ENCODE measurements around the gene ERVFRD-1.
"Not testable (repeated sequence)": the region's sequence is repeated elsewhere in the genome, so short reads cannot be mapped to it uniquely, and the experiment has no call there.

The ERVFRD-1 gene

DNA sequence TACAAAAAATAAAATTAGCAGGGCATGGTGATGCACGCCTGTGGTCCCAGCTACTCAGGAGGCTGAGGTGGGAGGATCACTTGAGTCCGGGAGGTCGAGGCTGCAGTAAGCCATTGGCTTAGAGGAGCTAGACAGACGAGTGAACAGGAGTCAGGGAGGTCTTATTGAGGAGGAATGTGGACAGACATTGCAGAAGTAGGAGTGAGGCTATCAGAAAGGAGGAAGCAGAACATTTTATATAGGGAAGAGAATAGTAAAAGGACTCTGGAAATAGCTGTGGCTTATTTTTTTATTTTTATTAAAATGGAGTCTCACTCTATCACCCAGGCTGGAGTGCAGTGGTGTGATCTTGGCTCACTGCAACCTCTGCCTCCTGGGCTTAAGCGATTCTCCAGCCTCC is 20.4 kb downstream of the ERVFRD-1 start:
- DNase-seq (ENCODE audit: low spot score) = not testable (repeated sequence)

DNA sequence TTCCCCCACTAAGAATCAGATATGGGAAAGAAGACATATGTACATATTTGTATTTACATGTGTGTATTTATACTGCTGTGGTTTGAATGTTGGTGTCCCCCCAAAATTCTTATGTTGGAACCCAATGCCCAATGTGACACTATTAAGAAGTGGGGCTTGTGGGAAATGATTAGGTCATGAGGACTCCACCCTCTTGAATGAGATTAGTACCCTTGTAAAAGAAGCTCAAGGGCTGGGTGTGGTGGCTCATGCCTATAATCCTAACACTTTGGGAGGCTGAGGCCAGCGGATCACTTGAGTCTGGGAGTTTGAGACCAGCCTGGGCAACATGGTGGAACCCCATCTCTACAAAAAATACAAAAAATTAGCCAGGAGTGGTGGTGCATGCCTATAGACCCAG is 21.8 kb downstream of the ERVFRD-1 start:
- DNase-seq (ENCODE audit: low spot score) = no peak

DNA sequence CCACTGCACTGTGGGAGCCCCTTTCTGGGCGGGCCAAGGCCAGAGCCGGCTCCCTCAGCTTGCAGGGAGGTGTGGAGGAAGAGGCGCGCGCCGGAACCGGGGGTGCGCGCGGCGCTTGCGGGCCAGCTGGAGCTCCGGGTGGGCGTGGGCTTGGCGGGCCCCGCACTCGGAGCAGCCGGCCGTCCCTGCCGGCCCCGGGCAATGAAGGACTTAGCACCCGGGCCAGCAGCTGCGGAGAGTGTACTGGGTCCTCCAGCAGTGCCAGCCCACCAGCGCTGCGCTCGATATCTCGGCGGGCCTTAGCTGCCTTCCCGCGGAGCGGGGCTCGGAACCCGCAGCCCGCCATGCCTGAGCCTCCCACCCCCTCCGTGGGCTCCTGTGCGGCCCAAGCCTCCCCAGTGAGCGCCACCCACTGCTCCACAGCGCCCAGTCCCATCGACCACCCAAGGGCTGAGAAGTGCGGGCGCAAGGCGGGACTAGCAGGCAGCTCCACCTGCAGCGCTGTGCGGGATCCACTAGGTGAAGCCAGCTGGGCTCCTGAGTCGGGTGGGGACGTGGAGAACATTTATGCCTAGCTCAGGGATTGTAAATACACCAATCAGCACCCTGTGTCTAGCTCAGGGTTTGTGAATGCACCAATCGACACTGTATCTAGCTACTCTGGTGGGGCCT is 24.2 kb downstream of the ERVFRD-1 start:
- not testable (repeated sequence) for DNase-seq (ENCODE audit: low spot score)

DNA sequence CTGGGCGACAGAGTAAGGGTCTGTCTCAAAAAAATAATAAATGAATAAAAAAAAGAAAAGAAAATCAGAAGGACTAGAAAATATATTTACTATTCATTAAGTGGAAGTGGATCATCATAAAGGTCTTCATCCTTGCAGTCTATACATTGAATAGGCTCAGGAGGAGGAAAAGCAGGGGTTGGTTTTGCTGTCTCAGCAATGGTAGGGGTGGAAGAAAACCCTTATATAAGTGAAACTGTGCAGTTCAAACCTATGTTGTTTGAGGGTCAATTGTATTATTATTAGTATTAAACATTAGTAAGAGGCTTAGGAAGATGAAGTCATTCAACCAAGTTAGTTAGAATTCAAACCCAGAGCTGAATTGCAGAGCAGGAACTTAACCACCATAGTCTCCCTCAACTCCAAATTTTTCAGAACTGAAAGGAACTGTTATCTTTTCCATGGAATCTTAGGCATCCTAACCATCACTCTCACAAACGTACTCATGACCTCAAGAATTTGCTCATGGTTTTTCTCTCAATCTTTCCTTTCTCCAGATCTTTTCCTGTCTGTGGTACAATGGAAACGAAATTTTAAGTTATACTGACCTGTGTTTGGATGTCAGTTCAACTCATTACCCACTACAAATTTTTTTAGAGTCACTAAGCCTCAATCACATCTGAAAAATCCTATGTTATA is 25.6 kb downstream of the ERVFRD-1 start:
- DNase-seq (ENCODE audit: low spot score) = no peak

DNA sequence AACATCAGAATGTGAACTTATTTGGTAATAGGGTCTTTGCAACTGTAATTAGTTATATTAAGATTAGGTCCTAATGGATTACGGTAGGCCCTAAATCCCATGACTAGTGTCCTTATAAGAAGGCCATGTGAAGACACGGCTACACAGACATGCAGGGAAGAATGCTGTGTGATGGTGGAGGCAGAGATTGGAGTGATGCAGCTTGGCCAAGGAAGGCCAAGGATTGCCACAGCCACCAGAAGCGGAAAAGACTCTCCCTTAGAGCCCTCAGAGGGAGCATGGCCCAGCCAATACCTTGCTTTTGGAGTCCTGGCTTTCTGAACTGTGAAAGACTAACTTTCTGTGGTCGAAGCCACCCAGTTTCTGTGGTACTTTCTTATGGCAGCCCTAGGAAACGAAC is 27.6 kb downstream of the ERVFRD-1 start:
- DNase-seq (ENCODE audit: low spot score) = no peak

DNA sequence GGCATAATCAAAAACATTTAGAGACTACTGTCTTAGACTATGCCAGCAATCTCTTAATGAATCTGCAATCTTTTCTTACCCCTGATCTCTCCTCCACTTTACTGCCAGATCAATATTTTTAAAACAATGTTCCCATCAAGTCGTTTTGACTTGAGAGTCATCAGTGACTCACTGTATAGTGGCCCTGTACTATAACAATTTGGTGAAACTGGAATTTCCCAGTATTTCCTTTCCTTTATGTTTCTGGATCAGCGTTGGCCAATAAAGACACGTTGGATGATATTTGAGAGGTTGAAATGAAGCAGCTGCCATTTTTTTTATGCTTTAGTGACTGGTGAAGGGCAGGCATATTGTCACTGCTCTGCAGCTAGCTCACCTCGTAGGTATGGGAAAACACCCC is 28.0 kb downstream of the ERVFRD-1 start:
- DNase-seq (ENCODE audit: low spot score) = no peak

DNA sequence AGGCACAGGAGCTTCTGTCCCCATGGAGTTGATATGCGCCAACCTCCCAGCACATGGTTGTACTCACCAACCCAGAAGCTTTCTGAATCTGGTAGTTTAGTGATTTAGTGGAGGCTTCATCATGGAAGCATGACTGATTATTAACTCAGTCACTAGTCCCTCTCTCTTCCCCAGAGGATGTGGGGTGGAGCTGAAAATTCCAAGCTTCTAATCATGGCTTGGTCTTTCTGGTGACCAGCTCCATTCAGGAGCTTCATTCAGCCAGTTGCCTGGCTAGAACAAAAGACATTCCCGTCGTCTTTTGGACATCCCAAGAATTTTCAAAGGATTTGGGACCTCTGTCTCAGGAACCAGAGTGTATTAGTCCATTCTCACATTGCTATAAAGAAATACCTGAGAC is 31.2 kb downstream of the ERVFRD-1 start:
- DNase-seq (ENCODE audit: low spot score) = no peak

DNA sequence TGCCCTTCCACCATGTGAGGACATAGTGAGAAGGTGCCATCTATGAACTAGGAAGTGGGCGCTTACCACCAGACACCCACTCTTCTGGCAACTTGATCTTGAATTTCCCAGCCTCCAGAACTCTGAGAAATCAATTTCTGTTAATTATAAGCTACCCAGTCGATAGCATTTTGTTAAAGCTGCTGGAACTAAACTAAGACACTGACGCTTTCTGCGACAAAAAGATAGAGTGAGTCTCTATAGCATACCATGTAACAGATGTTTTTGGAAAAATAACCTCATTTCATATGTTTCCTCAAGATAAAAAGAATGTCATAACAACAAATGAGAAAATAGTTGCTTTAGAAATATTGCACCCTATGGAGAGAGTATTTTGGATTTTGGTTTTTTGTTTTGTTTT is 33.3 kb downstream of the ERVFRD-1 start:
- no peak for DNase-seq (ENCODE audit: low spot score)

DNA sequence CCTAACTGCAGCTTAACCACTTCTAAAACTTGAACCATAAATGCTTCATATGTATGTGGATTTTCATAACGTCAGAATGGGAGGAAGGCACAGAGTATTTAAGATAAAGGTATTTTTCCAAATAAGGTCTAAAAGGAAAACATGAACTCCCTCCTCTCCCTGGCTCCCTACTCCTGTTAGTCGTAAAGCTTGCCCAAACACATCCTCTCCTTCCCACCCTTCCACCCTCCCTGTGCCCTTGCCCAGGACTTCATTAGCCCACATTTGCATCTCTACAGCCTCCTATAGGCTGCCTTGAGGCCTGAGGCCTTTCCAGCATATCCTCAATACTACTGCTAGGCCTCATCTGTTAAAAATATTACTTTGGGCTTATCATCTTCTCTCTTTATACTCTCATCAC is 35.0 kb downstream of the ERVFRD-1 start:
- no peak for DNase-seq (ENCODE audit: low spot score)

DNA sequence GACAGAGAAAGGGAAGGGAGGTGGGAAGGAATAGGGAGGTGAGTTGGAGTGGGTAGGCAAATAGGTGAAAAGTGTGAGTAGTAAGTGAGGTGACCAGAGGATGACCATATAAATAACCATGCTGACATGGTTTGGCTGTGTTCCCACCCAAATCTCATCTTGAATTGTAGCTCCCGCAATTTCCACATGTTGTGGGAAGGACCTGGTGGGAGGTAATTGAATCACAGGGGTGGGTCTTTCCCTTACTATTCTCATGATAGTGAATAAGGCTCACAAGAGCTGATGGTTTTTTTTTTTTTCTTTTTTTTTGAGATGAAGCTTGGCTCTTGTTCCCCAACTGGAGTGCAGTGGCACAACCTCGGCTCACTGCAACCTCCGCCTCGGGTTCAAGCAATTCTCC is 39.4 kb downstream of the ERVFRD-1 start:
- DNase-seq (ENCODE audit: low spot score) = no peak

DNA sequence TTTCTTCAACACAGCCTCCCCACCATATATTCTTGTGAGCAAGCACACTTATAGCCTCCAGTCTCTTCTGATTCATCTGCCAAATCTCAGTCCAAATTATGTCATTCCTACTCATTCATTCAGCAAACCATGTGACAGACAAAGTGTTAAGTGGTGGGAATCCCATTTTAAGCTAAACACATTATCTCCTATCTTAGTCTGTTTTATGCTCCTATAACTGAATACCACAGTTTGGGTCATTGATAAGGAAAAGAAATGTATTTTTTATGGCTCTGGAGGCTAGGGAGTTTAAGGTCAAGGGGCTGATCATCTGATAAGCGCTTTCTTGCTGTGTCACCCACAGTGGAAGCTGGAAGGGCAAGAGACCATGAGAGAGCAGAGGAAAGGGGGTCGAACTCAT is 41.8 kb downstream of the ERVFRD-1 start:
- no peak for DNase-seq (ENCODE audit: low spot score)

DNA sequence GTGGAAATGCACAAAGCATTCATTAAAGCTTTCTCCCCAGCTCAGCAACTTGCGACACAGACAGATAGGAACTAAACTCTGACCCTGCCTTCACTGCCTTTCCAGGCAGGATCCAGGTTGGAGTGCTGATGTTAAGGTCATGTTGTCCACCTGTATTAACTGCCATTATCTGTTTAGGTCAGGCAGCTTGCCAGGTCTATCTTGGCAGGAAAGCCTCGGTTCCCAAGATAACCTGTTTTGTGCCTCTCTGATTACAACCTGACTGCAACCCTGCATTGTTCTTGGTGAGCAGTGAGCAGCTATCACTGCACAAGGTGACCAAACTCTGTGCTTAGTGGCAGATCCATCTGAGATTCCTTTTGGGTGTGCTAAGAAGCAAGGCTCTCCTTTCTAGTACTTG is 44.2 kb downstream of the ERVFRD-1 start:
- no peak for DNase-seq (ENCODE audit: low spot score)

DNA sequence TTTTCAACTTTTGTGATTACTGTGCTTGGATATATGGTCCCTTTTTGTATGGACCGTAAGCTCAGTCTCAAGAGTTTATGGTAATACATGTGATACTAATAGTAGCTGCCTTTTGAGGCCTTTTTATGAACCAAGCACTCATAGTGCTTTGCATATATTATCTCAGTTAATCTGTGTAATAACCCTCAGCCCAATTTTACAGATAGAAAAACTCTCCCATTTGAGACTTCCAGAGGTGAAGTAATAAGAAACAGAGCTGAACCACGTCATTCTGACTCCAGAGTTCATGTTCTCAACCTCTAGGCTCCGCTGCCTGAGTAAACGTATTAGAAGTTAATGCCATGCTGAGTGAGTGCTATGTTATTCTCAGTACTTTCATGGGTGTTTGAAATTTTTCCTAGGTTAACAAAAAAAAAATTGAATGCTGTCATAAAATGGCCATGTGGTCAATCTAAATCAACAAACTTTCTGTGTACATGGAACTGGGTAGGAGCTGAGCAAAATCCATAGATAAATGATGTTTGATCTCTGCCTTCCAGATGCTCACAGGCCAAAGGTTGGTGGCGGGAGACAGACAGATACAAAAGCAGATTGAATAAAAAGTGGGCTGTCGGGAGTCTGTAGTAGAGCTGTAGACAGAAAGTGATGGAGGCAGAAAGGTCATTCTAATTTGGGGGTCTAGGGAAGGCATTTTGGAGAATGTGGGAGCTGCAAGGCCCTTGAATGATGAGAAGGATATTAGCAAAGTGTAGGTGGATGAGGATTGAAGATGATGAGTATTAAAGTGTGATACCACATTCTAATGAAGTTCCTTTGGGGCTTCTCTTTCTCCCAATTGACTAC is 44.8 kb downstream of the ERVFRD-1 start:
- no peak for DNase-seq (ENCODE audit: low spot score)

DNA sequence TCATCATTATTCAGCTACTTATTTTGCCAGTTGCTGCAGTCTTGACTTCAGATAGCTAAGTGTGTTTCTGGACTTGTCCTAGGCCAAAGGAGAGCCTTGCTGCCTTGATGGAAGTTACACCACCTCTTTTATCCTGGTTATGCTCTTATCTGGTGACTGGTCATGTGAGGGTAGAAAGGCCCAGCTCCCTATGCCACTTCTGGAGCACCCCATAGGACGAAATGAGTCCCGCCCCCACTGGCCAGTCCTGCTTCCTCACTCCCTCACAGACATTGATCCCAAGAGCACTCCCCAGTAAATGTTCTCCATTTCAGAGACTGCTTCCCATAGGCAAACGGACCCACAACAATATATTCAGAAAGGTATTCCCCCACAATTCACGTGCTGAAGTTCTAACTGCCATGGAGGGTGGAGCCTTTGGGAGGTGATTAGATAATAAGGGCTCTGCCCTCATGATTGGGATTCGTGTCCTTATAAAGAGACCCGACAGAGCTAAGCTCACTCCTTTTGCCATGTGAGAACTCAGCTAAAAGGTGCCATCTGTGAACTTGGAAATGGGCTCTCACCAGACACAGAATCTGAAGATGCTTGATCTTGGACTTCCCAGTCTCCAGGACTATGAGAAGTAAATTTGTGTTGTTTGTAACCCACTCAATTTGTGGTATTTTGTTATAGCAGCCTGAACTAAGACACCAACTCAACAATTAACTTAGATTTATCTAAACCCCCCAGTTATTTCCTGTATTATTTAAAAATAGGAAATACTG is 45.9 kb downstream of the ERVFRD-1 start:
- DNase-seq (ENCODE audit: low spot score) = peak; percentile 29

DNA sequence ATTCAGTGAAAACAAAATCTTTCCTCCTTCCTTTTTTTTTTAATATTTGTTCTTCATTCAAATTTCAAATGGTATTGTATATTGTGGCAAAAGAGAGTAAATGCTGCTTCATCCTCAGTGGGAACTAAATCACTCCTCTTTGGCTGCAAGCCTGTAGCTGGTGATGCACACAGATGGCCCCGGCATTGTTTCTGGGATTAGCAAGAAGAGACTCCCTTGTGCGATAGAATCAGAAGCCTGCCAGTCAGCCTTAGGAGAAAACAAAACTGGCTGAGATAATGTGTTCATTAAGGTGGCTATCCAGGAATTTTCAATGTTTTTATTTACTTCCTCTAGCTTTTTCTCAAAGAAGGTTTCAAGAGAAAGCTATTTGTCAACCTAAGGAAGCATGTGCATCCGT is 46.7 kb downstream of the ERVFRD-1 start:
- peak; percentile 75 for DNase-seq (ENCODE audit: low spot score)

DNA sequence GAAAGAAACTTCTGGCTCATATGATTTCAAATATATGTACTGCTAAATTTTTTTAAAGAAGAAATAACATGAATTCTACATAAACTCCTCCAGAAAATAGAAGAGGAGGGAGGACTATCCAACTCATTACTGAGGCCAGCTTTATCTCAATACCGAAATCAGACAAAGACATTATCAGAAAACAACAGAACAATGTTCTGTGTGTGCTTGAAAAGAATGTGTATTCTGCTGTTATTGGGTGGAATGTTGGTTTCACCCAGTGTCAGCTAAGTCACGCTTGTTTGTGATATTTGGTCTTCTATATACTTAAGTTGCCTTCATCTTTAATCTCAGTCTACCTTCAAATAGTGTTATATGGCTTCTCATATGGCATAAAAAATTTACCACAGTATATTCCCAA is 48.8 kb downstream of the ERVFRD-1 start:
- DNase-seq (ENCODE audit: low spot score) = no peak

DNA sequence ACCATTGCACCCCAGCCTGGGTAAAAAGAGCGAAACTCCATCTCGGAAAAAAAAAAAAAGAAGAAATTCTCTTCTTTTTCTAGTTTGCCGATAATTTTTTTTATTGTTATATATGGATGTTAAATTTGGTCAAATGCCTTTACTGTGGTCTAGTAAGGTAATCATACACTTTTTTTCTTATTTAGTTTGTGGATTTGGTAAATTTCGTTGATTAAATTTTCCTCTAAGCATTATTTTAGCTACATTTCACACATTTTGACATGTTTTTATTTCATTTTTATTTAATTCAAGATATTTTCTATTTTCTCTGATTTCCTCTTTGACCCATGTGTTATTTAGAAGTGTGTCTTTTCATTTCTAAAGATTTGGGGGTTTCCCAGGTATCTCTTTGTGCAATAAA is 49.4 kb downstream of the ERVFRD-1 start:
- DNase-seq (ENCODE audit: low spot score) = no peak

DNA sequence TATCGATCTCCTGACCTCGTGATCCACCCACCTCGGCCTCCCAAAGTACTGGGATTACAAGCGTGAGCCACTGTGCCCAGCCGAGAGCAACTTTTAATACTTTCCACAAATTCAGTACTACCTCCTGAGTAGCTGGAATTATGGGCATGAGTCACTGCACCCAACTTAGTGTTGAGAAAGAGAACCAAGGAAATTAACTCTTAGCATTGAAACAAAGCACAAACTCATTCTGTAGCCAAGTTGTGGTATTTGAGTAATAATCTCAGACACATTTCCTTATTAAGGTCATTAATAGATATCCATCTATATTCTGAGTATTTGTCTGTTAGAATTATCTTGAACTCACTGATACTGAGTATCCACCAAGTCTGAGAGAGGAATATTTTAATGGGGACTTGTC is 53.1 kb downstream of the ERVFRD-1 start:
- DNase-seq (ENCODE audit: low spot score) = no peak

DNA sequence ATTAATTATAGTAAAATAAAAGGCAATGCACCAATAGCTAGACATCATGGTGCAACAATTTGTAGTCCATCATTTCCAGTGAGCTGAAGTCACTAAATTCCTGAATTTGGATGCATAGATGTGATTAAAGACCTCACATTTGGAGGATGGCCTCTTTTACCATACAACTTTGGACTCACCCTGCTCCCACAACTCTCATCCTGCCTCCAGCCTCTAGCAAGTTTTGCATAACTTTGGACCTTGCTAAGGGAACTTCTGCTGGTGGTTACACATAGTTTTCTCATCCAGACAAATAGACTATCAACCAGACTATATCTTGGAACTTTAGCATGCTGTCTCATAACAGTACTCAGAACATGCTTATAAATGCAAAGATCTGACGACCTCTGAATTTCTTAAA is 54.7 kb downstream of the ERVFRD-1 start:
- DNase-seq (ENCODE audit: low spot score) = no peak

DNA sequence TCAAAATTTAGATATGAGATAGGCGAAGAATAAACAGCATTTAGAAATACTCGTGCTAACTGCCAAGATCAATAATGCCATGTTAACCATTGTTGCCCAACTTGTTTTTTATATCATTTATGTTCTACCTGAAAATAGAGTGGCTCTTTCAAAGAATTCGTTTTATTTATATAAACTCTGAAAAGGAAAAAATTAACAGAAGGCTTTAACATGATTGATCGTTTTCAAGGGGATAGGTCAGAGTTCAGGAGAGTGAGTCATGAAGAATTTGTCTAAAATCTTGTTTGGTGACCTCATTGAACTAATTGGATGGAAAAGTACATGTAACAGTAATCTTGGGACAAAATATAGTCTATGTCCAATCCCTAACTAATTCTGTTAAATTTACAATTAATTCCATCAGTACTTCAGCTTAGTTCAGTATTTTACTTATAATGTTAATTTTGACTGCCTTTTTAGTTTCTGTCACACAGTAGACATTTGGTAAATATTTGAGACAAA is 56.3 kb downstream of the ERVFRD-1 start:
- DNase-seq (ENCODE audit: low spot score) = no peak

DNA sequence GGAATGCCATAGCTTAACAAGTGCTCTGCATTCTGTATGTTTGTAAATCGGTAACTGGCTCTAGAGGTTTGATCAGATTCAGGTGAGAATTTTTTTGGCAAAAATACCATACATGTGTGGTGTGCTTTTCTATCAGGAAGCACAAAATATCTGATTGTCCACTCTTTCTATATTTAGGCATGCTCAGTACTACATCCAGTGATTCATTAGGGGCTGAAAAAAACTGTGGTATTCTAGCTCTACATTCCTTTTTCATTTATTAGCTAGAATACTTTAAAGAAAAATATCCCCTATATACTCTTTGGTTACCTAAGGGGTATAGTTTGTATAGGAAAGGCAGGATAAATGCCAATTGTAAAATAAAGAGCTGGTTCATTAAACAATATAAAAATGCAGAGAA is 56.8 kb downstream of the ERVFRD-1 start:
- no peak for DNase-seq (ENCODE audit: low spot score)

DNA sequence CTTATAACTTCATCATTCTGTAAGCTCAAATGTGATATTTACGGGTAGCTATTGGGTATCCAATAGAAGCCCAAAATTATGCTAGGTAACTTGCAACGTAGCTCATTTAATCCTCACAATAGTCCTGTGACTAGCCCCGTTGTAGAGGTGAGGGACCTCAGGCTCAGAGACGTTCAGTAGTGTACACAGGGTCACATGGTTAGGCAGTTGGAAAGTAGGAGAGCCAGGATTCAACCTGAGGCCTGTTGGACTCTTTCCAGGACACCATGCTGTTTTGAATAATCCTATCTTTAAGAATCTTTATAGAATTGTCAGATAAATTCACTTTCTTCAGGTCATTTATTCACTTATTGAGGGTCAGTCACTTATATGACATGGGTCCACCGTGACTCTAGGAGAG is 58.2 kb downstream of the ERVFRD-1 start:
- DNase-seq (ENCODE audit: low spot score) = no peak
